Body of pancreas (tissue), 4 donors: ENCODE data around the gene ZBTB43.

Experiments used
- POLR2A ChIP-seq, 3 donors: fragments of 450-650 bp; IDR thresholded peaks; one replicate each; pipeline ENCODE4 v1.6.1; 2016; ENCODE audit warnings: antibody characterized with exemption in 3 of 3, mild to moderate bottlenecking in 2 of 3
- TF ChIP-seq, protein P1 (sequence below), 7 experiments: fragments of 450-650 bp in 4 of 7; fragments of 200-600 bp in 3 of 7; sonication (generic) in 3 of 7; IDR thresholded peaks; one replicate each; pipeline ENCODE4 v1.5.1; 2016 to 2019; ENCODE audit warnings: antibody characterized with exemption in 7 of 7

DNA sequence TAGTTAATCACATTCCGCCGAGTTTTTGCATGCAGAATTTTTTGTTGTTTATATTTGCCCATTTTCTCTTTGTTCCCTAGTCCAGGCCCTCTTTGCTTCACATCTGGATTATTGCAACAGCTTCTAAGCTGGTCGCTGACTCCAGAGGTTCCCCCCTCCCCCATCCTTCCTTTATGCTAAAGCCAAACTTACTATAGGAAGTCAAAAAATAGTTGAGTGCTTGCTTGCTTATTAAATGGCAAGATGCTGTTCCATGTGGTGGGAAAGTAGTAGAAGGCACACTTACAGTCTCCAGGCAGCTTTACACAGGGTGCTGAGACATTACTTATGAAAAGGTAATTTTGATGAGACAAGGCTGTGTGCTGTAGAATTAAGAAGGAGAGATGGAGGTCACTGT is 56.9 kb downstream of the ZBTB43 start:
- TF ChIP-seq, protein P1, sequence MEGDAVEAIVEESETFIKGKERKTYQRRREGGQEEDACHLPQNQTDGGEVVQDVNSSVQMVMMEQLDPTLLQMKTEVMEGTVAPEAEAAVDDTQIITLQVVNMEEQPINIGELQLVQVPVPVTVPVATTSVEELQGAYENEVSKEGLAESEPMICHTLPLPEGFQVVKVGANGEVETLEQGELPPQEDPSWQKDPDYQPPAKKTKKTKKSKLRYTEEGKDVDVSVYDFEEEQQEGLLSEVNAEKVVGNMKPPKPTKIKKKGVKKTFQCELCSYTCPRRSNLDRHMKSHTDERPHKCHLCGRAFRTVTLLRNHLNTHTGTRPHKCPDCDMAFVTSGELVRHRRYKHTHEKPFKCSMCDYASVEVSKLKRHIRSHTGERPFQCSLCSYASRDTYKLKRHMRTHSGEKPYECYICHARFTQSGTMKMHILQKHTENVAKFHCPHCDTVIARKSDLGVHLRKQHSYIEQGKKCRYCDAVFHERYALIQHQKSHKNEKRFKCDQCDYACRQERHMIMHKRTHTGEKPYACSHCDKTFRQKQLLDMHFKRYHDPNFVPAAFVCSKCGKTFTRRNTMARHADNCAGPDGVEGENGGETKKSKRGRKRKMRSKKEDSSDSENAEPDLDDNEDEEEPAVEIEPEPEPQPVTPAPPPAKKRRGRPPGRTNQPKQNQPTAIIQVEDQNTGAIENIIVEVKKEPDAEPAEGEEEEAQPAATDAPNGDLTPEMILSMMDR (IDR thresholded peaks at IDR 0.05), result no peak
- TF ChIP-seq POLR2A (IDR thresholded peaks at IDR 0.05), result no peak
